ENCODE measurements around the gene HSPBP1. TPM values are rescaled to one million over a fixed set of nuclear protein-coding genes. Genes with fewer than 3 reads are reported as not detected.

The HSPBP1 gene
- total RNA-seq, 4 donors from 2014 or later: 4.9 to 17.9 (median 10.4) TPM

GRCh38 chr19:55278391-55279135 is 1.3 kb downstream of the HSPBP1 start:
- no peak for TF ChIP-seq CTCF (IDR thresholded peaks at IDR 0.05; ENCODE audit: low read depth)

GRCh38 chr19:55277494-55277893 is 2.4 kb downstream of the HSPBP1 start:
- no peak for TF ChIP-seq CTCF (IDR thresholded peaks at IDR 0.05; ENCODE audit: low read depth)

GRCh38 chr19:55276720-55277430 is 3.0 kb downstream of the HSPBP1 start:
- TF ChIP-seq CTCF (IDR thresholded peaks at IDR 0.05; ENCODE audit: low read depth): no peak

GRCh38 chr19:55275851-55276719 is 3.8 kb downstream of the HSPBP1 start:
- TF ChIP-seq CTCF (IDR thresholded peaks at IDR 0.05; ENCODE audit: low read depth): no peak

GRCh38 chr19:55273978-55274707 is 5.8 kb downstream of the HSPBP1 start:
- TF ChIP-seq CTCF (IDR thresholded peaks at IDR 0.05; ENCODE audit: low read depth): no peak

- TF ChIP-seq CTCF (IDR thresholded peaks at IDR 0.05; ENCODE audit: low read depth): no peak
Measured at GRCh38 chr19:55272142-55272541, 7.8 kb downstream of the HSPBP1 start.

Data from subcutaneous adipose tissue (tissue), 4 donors.